SU-DHL-6 (cell line): ENCODE results near the gene ADAMTS3.

ENCODE experiments used
- H2AFZ ChIP-seq: fragments of 200-600 bp; sonication (generic); 2 replicates; pipeline ENCODE4 v1.6.1; 2014; ENCODE audit warnings: low read depth, mild to moderate bottlenecking, moderate library complexity, mixed read lengths, antibody characterized with exemption, low read length; ENCODE audit not compliant: severe bottlenecking
- H3F3A ChIP-seq: fragments of 200-600 bp; shearing (Covaris generic); 2 replicates; pipeline ENCODE4 v1.6.0; 2016; ENCODE audit warnings: antibody characterized with exemption, mild to moderate bottlenecking; ENCODE audit not compliant: insufficient read depth
- H3K27ac ChIP-seq: fragments of 200-600 bp; sonication (generic); 2 replicates; pipeline ENCODE4 v1.5.1; 2016; ENCODE audit warnings: low read depth, mild to moderate bottlenecking, low read length, moderate library complexity, mixed read lengths
- H3K27me3 ChIP-seq: fragments of 200-600 bp; sonication (generic), shearing (Covaris generic); 2 replicates; pipeline ENCODE4 v1.6.0; 2014; ENCODE audit warnings: mild to moderate bottlenecking, low read length
- H3K36me3 ChIP-seq: fragments of 200-600 bp; sonication (generic); 2 replicates; pipeline ENCODE4 v1.6.1; 2014; ENCODE audit warnings: mild to moderate bottlenecking, low read length, mixed read lengths
- H3K4me2 ChIP-seq: fragments of 300-600, 200-600 bp; shearing (Covaris generic), sonication (generic); 2 replicates; pipeline ENCODE4 v1.6.0; 2014; ENCODE audit warnings: low read length, low read depth, mild to moderate bottlenecking; ENCODE audit not compliant: poor library complexity, severe bottlenecking
- H3K4me3 ChIP-seq: fragments of 200-600 bp; sonication (generic); 2 replicates; pipeline ENCODE4 v1.5.1; 2014; ENCODE audit warnings: antibody characterized with exemption, low read length, mild to moderate bottlenecking, mixed read lengths; ENCODE audit not compliant: insufficient read depth, poor library complexity, severe bottlenecking
- H3K79me2 ChIP-seq: fragments of 200-600 bp; sonication (generic); 2 replicates; pipeline ENCODE4 v1.6.1; 2014; ENCODE audit warnings: mild to moderate bottlenecking, low read length, moderate library complexity; ENCODE audit not compliant: insufficient read depth
- H3K9ac ChIP-seq: fragments of 200-600 bp; sonication (generic); 2 replicates; pipeline ENCODE4 v1.7.0; 2014; ENCODE audit warnings: mild to moderate bottlenecking, low read length
- H3K9me2 ChIP-seq: fragments of 200-600 bp; sonication (generic); replicated peaks from 2 replicates; pipeline ENCODE4 v1.6.1; 2014; ENCODE audit warnings: low read length; ENCODE audit not compliant: insufficient read depth
- H3K9me3 ChIP-seq: fragments of 200-600 bp; sonication (generic); 2 replicates; pipeline ENCODE4 v1.6.1; 2014; ENCODE audit warnings: low read length, mixed read lengths; ENCODE audit not compliant: insufficient read depth
- H4K20me1 ChIP-seq: fragments of 200-600 bp; sonication (generic); 2 replicates; pipeline ENCODE4 v1.6.1; 2014; ENCODE audit warnings: low read depth, mild to moderate bottlenecking, antibody characterized with exemption, low read length, moderate library complexity, mixed read lengths
- CTCF ChIP-seq: fragments of 200-600 bp; sonication (generic); IDR thresholded peaks from one replicate; pipeline ENCODE4 v1.5.1; 2017; ENCODE audit warnings: antibody characterized with exemption, mild to moderate bottlenecking, low read length, moderate library complexity; ENCODE audit not compliant: insufficient read depth, poor library complexity, severe bottlenecking
- EZH2phosphoT487 ChIP-seq: fragments of 200-600 bp; sonication (generic), shearing (Covaris generic); conservative IDR thresholded peaks from 2 replicates; pipeline ENCODE4 v1.6.1; 2018; ENCODE audit warnings: mild to moderate bottlenecking, antibody characterized with exemption, low read length, moderate library complexity, mixed read lengths

Gene ADAMTS3

DNA sequence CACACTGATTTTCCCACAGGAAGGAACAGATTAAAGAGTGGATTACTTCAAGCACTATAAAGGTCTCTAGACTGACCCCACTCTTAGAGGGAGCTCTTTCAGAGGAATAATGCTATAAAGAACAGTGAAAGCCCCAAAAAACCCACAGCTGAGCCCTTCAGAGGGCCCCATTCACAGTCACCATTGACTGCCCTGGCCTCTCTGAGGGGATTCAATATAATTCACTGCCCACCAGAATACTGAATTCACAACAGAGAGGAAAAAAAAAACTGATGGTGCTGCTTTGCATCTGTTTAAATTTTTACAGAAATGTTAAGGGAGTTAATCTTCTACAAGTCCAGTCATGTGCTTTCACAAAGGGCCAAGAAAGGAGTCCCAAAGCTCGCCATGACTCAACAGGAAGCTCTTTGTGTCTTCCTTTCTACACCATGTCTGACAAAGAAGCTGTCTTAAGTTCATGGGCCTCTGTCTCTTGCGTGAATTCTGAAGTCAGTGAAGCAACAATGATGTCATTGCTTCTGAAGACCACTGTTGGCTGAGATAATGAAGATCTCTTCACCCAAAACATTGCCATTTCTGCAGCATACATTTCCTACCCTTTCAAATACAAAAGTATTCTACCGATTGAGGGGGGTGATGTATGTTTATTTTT is 174.9 kb downstream of the ADAMTS3 start:
- no peak overlapping the region for H3K9ac ChIP-seq
- no peaks in the 10 kb centered on the region for H3F3A ChIP-seq
- H3K27me3 ChIP-seq, result no peaks in the 10 kb centered on the region
- H3K36me3 ChIP-seq, result no peaks in the 10 kb centered on the region
- no peaks in the 10 kb centered on the region for H3K9me2 ChIP-seq
- no peak overlapping the region for H3K4me2 ChIP-seq
- no peak overlapping the region for H3K4me3 ChIP-seq
- H3K27ac ChIP-seq, result no peak overlapping the region
- H3K79me2 ChIP-seq, result no peaks in the 10 kb centered on the region
- H4K20me1 ChIP-seq, result no peaks in the 10 kb centered on the region
- TF ChIP-seq CTCF, result no peak
- no peak for TF ChIP-seq EZH2phosphoT487
- no peaks in the 10 kb centered on the region for H3K9me3 ChIP-seq
- no peak overlapping the region for H2AFZ ChIP-seq

GRCh38 chr4:72391281-72391680 is 177.7 kb downstream of the ADAMTS3 start:
- Histone ChIP-seq H3K36me3 (no peaks in the 10 kb centered on the region), H3K9ac (no peak overlapping the region), H2AFZ (no peak overlapping the region), H3K4me3 (no peak overlapping the region), H3K4me2 (no peak overlapping the region), H3K27me3 (no peaks in the 10 kb centered on the region), H3K9me2 (no peaks in the 10 kb centered on the region), H3K79me2 (no peaks in the 10 kb centered on the region), H4K20me1 (no peaks in the 10 kb centered on the region), H3K27ac (no peak overlapping the region), H3F3A (no peaks in the 10 kb centered on the region), H3K9me3 (no peaks in the 10 kb centered on the region)
- no peak for TF ChIP-seq EZH2phosphoT487
- no peak for TF ChIP-seq CTCF

DNA sequence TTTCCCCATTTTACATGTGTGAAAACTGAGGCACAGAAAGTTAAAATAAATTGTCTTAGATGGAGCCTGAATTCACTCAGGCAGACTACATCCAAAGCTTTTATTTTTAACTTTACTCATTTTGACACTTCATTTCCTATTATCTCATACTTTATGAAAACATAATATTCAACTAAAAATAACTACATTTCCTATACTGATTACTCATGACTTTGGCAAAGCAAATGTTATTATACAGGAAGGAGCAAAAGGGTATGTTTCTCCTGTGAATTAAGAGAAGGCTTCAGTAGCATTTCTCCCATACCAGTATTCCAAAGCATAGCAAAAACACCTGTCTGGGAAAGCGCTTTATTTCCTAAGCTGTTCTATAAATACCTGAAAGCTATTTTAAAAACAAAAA is 178.6 kb downstream of the ADAMTS3 start:
- no peaks in the 10 kb centered on the region for H3K79me2 ChIP-seq
- TF ChIP-seq EZH2phosphoT487 (no peak), CTCF (no peak)
- no peaks in the 10 kb centered on the region for H4K20me1 ChIP-seq
- H3K27ac ChIP-seq, result no peak overlapping the region
- no peak overlapping the region for H2AFZ ChIP-seq
- no peaks in the 10 kb centered on the region for H3F3A ChIP-seq
- H3K27me3 ChIP-seq, result no peaks in the 10 kb centered on the region
- no peaks in the 10 kb centered on the region for H3K9me3 ChIP-seq
- no peaks in the 10 kb centered on the region for H3K36me3 ChIP-seq
- no peaks in the 10 kb centered on the region for H3K9me2 ChIP-seq
- no peak overlapping the region for H3K9ac ChIP-seq
- H3K4me3 ChIP-seq, result no peak overlapping the region
- no peak overlapping the region for H3K4me2 ChIP-seq
